HG03064 (cell line): ENCODE results near the gene CRISPLD2.

Source experiments
- ATAC-seq: cut with Tn5 transposase; IDR thresholded peaks from one replicate; pipeline ENCODE4 v1.9.1; 2021; ENCODE audit warnings: low read depth; ENCODE audit not compliant: unreplicated experiment

The CRISPLD2 gene

DNA sequence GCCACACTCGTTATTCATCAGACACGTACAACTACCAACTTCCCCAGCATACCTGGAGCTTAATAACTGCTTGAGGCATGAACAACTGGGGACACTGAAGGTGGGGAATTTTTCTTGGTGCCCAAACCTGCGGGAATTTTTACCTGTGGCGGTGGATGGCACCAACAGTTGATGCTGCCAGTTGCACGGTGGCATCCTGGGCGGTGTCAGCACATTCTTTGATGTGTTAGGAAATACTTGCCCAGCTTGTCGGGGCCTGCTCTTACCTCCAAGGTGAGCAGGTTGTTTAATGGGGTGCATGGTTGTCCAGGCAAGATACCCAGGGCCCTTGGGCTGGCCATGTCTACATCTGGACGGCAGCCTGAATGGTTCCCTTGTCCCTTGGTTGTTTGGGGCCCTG lies 79.6 kb downstream of the CRISPLD2 start:
- ATAC-seq = no peak

DNA sequence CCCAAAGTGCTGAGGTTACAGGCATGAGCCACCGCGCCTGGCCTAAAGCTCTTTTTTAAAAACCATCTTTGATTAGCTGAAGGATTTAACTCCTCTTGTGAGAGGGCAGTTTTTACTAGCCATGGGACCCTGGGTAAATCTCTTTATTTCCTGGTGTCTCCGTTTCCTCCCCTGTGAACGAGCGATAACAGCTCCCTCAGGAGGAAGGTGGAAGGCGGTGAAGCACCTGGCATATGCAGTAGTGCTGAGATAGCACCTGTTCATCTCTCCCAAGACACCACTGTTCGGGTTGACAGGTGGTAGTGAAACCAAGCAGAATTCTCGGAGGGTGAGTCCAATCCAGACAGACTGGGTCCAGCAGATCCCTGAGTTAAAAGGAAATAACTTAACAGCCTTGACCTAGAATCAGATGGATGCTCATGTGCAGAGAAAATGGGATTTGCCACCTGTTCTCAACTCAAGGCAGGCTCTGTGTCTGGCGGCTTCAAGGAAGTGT lies 86.2 kb downstream of the CRISPLD2 start:
- ATAC-seq = no peak

DNA sequence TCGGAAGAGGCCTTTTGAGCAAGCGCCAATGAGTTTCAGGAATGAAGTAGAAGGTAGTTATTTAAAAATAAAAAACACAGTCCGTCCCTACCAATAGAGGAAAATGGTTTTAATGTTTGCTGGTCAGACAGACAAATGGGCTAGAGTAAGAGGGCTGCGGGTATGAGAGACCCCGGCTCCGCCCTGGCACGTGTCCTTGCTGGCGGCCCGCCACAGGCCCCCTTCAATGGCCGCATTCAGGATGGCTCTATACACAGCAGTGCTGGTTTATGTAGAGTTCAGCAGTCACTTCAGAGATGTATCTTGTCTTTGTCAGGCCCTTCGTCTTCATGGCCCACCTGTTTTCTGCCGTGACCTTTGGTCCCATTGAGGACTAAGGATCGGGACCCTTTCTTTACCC lies 87.3 kb downstream of the CRISPLD2 start:
- no peak for ATAC-seq

DNA sequence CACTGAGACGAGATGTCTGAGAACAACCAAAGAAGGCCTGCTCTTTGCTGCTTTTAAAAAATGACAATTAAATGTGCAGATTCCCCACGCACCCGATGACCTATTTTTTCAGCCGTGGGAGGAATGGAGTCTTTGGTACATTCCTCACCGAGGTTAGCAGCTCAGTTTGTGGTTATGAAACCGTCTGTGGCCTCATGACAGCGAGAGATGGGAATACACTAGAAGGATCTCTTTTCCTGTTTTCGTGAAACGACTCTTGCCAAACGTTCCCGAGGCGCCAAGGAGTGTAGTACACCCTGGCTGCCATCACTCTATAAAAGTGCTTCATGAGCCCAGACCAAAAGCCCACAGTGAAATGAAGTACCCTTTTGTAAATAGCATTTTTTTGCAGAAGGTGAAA lies 87.8 kb downstream of the CRISPLD2 start:
- no peak for ATAC-seq

DNA sequence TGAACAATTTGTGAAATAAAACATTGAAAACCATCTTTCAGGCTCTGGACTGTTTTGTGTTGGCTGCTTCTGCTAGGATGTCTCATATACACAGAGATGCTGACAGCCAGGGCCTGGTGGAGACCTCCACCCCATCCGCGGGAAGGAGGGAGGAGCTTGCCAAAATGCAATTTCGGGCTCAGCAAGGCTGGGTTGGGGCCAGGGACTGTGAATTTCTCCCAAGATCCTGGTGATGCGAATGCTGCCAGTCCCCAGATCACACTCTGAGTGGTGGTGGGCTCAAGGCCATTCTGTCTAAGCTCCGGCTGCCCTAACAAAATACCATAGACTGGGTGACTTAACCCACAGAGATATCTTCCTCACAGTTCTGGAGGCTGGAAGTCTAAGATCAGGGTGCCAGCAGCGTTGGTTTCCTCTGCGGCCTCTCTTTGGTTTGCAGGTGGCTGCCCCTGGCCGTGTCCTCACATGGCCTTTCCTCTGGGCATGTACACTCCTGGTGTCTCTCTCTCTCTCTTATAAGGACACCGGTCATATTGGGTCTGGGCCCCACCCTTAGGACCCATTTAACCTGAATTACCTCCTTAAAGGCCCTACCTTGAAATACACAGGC lies 89.8 kb downstream of the CRISPLD2 start:
- no peak for ATAC-seq

DNA sequence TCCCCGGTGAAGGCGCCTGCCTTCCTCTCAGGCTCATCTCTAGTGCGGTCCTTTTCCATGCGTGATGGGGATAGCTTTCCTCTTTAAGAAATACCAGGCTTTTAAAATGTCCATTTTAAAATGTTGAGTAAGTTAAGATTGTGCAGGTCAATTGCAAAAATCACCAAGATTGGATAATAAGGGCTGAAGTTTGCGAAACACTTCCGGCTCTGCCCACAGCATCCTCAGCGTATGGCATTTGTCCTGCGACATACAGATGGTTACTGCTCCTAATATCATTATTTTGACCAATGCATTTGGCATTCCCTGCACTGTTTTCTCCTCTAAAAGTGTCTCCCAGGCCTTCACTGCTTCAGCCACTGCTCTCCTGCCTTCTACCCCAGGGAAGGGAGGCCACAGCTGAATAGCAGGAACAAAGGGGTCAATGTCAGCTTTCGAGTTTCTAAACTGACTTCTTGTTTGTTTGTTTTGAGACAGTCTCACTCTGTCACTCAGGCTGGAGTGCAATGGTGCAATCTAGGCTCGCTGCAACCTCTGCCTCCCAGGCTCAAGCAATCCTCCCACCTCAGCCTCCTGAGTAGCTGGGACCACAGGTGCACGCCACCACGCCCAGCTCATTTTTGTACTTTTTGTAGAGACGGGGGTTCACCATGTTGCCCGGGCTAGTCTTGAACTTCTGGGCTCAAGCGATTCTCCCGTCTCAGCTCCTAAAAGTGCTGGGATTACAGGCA lies 91.9 kb downstream of the CRISPLD2 start:
- no peak for ATAC-seq

DNA sequence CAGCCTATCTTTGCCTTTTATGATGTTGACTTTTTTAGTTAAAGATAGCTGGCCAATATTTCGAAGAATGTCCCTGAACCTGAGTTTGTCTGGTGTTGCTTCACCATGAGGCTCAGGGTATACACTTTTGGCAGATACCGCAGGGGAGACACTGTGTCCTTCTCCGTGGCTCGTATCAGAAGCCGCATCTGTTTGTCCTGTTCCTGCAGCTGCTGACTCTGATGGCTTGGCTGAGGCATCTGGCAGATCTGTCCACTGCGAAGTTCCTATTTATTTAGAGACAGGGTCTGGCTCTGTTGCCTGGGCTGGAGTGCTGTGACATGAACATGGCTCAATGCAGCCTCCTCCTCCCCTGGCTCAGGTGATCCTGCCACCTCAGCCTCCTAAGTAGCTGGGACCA lies 93.5 kb downstream of the CRISPLD2 start:
- no peak for ATAC-seq

DNA sequence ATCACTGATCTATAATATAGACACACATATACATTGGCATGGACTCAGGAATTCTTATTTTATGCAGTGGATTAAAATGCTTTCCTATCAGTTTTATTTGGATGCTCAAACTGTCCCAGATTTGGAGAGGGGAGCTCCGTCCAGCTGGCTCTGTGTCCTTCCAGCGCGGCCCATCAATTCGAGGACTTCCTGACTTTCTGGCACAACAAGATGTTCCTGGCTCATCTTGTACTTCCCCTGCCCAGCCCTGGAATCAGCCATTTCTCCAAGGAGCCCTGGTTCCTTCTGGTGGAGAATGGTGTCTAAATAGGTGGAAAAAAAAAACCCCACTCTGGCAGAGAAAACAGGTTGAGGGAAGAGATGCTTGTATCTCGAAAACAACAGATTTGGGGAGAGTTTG lies 94.5 kb downstream of the CRISPLD2 start:
- ATAC-seq = no peak

DNA sequence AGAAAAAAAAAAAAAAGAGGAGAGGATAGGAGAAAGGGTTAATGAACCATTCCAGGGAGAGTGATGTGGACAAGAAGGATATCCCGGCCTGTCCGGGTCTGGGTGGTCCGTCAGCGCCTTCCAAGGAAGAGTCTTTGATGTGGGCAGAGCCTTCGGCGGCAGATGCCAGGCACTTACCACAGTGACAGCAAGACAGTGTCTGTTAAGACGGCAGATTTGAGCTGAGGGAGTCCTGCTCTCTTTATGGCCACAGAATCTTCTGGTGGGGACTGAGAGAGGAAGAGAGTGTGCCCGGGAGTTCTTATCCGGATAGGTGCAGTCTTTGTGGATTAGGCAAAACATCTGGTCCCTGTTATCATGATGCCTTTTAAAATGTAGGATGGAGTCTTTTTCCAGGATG lies 96.4 kb downstream of the CRISPLD2 start:
- ATAC-seq = no peak

DNA sequence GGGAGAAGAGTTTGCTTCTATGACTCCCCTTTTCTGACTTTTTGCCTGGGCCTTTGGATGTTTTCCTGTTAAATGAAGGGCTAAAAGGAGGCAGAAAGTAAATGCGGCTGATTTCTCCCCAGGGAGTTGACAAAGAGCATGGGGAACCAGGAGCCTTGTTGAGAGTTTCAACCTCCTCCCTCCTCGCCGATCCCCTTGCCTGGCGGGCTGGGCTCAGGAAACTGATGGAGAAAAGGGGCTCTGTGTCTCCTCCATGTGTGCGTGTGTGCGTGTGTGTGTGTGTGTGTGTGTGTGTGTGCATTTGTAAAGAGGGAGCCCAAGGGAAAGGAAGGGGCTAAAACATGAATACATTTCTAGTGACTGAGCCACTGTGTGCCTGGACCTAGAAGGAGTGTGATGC lies 97.1 kb downstream of the CRISPLD2 start:
- ATAC-seq = no peak

DNA sequence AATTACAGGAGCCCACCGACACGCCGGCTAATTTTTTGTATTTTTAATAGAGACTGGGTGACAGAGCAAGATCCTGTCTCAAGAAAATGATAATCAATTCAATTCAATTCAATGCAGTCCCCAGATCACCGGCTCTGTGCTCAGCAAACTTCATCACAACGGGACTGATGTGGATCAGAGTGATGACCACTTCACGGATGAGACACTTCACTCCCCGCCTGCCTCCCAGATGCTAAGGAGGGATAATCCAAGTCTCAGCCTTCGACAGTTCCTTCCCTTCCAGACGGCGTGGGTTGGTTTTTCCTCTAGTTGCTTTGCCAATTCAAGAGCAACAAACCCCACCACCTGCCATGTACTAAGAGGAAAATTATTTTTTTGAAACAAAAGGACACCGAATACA lies 97.7 kb downstream of the CRISPLD2 start:
- no peak for ATAC-seq

DNA sequence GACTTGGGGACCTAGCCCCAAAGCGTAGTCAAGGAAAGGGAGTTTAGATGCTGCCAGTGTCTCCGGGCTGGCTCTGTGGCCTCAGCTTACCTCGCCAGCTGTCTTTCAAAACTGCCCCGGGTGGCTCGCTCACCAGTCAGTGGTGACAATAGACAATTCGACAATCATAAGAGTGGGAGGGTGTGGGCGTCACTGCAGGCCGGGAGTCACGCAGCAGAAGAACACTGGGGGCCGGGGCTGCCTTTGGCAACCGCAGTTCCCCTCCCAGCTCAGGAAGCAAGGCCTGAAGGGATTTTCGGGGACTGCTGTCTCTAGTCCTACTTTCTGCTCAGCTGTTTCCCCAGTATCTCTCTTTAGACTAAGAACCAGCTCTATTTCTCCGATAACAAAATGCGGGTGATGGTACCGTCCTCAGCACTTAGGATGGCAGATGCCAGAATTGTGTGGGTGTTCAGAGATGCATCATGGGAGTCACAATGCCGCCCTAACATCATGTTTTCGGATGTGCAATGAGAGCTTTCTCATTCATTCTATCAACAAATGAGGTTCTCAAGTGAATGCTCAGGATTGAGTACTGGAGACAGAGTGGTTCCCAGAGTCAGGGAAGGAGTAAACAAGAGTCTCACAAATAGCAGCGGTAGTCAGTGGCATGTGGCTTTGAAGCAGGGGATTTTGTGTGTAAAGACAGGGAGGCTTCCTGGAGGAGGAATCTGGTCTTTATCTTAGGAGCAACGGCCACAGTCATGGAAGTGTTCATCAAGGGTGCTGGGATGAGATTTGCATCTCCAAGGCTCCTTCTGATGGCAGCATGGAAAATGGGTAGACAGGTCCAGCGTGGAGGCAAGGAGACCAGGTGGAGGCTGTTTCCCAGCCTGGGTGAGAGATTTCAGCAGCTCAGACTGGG lies 98.5 kb downstream of the CRISPLD2 start:
- ATAC-seq = no peak

DNA sequence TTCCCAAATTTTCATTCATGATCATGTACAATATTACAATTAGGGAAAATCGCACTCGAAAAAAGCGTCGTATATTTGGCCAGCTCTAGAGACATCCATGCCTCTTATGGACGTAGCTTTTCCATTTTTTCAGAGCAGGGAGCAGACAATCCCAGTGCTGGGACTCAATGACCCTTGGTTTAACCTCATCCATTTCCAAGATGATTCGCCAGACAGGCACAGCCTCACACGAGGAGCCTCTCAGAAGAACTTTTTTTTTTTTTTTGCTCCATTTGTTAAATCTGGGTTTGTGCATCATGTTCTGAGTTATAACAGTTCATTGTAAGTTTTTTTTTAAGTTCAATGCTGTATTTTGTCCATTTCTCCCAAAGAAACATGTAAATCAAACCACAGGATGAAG lies 99.5 kb downstream of the CRISPLD2 start:
- no peak for ATAC-seq

DNA sequence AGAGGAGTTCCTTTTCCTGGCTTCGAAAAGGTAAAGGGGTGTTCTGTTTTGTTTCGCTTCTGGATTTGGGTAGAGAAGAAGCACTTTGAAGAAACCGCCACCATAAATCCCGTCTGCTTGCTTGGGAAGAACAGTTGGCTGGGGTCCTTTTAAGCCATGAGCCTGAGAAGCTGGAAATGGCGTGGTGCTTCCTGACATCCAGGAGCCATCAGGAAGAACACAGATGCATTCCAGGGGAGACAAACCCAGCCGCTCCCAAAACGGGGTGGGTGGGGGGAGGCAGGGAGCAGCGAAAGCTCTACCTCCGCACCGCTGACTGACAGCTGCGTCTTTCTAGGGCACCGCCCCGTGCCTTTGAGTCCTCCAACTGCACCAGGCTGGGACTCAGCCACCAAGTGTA lies 99.9 kb downstream of the CRISPLD2 start:
- no peak for ATAC-seq

DNA sequence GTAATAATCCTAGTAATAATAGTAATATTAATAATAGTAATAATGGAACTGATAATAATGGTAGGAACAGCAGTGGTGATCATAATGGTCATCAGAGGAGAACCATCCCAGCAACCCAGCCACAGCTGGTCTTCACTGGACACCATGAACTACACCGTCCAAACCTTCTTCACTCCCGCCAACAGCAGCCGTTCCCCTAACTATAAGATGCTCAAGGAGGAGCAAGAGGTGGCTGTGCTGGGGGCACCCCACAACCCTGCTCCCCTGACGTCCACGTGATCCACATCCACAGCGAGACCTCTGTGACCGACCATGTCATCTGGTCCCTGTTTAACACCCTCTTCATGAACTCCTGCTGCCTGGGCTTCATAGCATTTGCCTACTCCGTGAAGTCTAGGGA lies 100.5 kb downstream of the CRISPLD2 start:
- no peak for ATAC-seq

DNA sequence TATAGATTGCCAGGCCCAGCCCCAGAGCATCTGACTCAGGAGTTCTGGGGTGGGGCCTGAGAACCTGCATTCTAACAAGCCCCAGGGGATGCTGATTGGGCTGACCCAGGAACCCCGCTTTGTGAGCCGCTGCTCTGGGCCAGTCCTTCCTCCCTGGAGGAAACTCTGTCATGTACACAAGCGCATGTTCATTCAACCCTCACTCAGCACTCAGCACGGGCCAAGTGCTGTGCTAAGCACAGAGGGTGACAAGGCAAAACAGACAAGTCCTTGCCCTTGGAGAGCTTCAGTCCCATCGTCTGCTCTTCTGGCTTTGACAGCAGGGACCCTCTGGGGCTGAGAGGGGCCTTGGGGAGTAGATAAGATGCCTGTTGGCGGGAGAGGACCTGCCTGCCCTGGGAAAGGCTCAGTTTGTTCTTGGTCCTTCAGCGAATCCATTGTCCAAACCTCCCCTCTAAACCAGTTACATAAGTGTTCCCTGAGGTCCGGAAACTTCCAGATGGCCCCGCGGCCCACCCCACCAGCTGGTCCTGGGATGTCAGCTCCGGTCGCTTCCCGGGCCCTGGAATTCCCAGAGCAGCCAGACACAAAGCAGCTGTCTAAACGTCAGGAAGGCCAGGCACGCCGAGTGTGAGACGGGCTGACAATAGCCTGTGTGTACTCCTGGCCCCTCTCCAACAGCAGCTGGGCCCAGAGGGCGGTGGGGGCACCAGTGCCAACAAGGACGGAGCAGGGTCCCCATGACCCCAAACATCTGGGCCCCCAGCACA lies 102.8 kb downstream of the CRISPLD2 start:
- ATAC-seq = no peak

DNA sequence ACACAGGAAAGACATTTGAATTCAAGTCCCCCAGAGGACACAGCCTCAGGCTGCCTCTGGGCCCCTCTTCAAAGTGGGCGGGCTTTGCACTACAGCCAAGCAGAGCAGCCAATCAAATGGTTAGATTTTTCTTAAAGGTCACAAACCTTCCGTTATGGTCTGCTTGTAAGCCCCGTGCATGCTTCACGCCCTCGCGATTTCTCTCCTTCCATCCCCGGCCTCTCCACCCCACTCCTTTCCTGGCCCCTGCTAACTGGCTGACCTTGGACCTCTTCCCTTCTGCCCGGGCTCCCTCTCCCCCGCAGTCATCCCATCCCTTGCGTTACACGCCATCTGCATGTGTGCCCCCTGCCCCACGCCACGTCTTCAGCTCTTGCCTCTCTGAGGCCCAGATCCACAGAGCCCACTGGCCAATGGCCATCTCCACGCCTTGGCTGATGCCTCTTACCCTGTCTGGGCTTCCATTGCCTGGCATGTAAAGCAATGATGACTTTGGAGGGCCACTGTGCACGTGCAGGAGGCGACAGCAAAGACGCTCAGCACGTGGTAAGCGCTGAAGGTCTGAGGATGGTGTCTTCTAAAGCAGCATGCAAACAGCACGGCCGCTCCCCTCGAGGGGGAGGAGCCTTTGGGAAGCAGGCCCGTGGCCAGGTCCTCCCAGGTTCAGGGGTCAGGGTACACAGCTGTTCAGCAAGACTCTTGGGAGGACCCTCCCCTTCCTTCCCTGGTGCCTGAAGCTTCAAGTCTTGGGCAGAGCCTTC lies 104.7 kb downstream of the CRISPLD2 start:
- ATAC-seq = no peak

DNA sequence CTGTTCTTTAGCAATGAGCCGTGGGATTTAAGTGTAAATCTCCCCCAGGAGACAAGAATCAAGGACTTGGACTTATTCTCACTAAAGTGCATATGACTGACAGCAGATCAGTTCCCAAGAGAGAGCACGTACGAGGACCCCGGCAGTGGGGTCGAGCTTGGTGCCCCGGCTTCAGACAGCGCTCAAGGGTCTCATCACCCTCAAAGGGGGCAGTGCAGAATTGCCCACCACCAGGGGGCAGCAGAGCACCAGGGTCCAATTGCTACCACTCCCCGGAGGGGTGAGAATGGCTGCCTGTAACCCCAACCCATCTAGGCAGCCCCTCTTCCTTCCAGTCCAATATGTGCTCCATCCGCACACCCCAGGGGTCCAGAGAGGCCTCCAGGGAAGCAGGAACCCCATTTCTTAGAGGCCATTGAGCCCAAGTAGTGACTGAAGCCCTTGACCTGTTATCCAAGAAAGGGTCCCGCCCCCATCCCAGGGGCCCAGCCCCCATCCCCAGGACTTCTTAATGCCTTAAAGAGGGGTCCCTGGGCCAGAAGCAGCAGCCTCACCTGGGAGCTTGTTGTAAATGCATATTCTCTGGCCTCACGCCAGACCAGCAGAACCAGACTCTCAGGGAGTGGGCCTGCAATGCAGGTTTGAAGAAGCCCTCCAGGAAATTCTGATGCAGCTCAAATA lies 105.4 kb downstream of the CRISPLD2 start:
- no peak for ATAC-seq

DNA sequence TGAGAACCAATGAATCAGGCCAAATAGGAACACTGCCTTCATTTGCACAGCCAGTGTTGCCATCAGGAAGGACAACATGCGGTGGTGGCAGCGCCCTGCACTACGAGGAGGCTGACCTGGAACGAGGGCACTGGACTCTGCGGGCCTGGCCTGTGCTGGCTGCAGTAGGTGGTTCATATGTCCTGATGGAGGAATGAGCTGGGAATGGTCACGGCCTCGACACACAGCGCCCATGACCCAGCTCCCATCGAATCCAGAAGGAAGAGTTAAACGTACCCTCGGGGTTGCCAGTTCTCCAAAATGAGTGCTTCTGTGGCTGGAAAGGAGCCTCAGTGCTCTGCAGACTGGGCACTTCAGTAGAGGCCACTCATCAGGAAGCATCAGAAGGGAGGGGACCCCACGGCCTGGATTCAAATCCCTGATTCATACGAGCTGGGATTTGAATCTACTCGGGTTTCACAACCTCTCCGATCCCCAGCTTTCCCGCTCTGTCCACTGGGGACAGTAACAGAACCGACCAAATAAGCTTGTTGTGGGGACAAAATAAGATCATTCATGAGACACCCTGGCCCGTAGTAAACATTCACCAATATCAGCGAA lies 106.1 kb downstream of the CRISPLD2 start:
- no peak for ATAC-seq
